ENCODE results near the gene CERT1. TPM values are rescaled to one million over a fixed set of nuclear protein-coding genes. Genes with fewer than 3 reads are reported as not detected.

CERT1 gene
- total RNA-seq, 1 donor from 2014 or later = 33.1 TPM

DNA sequence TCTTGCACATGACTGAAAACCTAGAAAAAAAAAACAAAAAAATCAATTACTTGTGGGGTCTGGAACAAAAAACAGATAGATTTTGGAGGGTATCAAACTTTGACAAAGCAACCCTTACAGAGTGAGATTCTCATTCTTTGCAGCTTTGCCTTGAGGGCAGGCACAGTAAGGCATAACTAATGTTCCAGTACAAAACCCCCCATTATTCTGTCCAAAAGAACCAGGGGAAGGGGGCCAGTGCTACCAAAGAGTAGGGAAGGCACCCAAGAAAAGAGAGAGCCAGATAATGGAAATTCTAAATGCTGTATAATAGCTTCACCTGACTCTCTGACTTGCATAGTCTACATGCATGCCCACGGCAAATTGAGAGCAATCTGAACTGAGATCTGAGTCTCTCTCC, 13.2 kb upstream of the CERT1 start:
- Mint-ChIP-seq H3K27ac (ENCODE audit: unreplicated experiment) (no peak overlapping the region), H3K9me3 (ENCODE audit: unreplicated experiment) (peaks cover 12% of the 10 kb centered on the region), H3K4me3 (ENCODE audit: unreplicated experiment) (no peak overlapping the region), H3K36me3 (ENCODE audit: unreplicated experiment) (peaks cover 22% of the 10 kb centered on the region), H3K4me1 (ENCODE audit: unreplicated experiment) (no peaks in the 10 kb centered on the region), H3K27me3 (ENCODE audit: unreplicated experiment) (no peaks in the 10 kb centered on the region)
- DNase-seq (ENCODE audit: extremely low spot score, unreplicated experiment) = no peak
- TF ChIP-seq, protein P1, sequence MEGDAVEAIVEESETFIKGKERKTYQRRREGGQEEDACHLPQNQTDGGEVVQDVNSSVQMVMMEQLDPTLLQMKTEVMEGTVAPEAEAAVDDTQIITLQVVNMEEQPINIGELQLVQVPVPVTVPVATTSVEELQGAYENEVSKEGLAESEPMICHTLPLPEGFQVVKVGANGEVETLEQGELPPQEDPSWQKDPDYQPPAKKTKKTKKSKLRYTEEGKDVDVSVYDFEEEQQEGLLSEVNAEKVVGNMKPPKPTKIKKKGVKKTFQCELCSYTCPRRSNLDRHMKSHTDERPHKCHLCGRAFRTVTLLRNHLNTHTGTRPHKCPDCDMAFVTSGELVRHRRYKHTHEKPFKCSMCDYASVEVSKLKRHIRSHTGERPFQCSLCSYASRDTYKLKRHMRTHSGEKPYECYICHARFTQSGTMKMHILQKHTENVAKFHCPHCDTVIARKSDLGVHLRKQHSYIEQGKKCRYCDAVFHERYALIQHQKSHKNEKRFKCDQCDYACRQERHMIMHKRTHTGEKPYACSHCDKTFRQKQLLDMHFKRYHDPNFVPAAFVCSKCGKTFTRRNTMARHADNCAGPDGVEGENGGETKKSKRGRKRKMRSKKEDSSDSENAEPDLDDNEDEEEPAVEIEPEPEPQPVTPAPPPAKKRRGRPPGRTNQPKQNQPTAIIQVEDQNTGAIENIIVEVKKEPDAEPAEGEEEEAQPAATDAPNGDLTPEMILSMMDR (IDR thresholded peaks at IDR 0.05) = no peak

DNA sequence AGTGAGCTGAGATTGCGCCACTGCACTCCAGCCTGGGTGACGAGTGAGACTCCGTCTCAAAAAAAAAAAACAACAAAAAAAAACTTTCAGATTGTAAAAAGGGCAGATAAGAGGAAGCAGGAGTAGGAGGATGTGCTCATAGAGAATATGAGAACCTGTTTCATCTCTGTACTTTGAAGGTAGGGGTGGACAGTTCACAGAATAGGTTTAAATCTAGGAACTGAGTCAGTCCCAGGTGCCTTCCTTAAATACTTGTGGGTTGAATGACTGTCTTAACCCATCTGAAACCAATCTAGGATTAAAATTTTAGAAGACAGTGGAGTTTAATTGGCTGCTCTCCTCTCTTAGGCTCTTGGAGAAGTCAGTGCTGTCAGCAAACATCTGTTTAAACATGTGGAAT, 12.6 kb upstream of the CERT1 start:
- TF ChIP-seq, protein P1 (IDR thresholded peaks at IDR 0.05) = no peak
- peaks cover 12% of the 10 kb centered on the region for H3K9me3 Mint-ChIP-seq (ENCODE audit: unreplicated experiment)
- no peaks in the 10 kb centered on the region for H3K4me1 Mint-ChIP-seq (ENCODE audit: unreplicated experiment)

GRCh38 chr5:75523275-75523674, 11.8 kb upstream of the CERT1 start:
- Mint-ChIP-seq H3K27ac (ENCODE audit: unreplicated experiment) (no peak overlapping the region), H3K9me3 (ENCODE audit: unreplicated experiment) (peaks cover 12% of the 10 kb centered on the region), H3K36me3 (ENCODE audit: unreplicated experiment) (peaks cover 23% of the 10 kb centered on the region), H3K4me3 (ENCODE audit: unreplicated experiment) (no peak overlapping the region), H3K27me3 (ENCODE audit: unreplicated experiment) (no peaks in the 10 kb centered on the region), H3K4me1 (ENCODE audit: unreplicated experiment) (no peaks in the 10 kb centered on the region)
- DNase-seq (ENCODE audit: extremely low spot score, unreplicated experiment) = no peak
- TF ChIP-seq, protein P1 (IDR thresholded peaks at IDR 0.05) = no peak

More for the DNA sequence above, 12.6 kb upstream of the CERT1 start:
- no peak overlapping the region for H3K4me3 Mint-ChIP-seq (ENCODE audit: unreplicated experiment)
- no peaks in the 10 kb centered on the region for H3K27me3 Mint-ChIP-seq (ENCODE audit: unreplicated experiment)
- no peak for DNase-seq (ENCODE audit: extremely low spot score, unreplicated experiment)
- peaks cover 23% of the 10 kb centered on the region for H3K36me3 Mint-ChIP-seq (ENCODE audit: unreplicated experiment)
- H3K27ac Mint-ChIP-seq (ENCODE audit: unreplicated experiment) = no peak overlapping the region

- DNase-seq (ENCODE audit: extremely low spot score, unreplicated experiment) = no peak
- Mint-ChIP-seq H3K9me3 (ENCODE audit: unreplicated experiment) (peaks cover 12% of the 10 kb centered on the region), H3K36me3 (ENCODE audit: unreplicated experiment) (peaks cover 23% of the 10 kb centered on the region), H3K27ac (ENCODE audit: unreplicated experiment) (no peak overlapping the region), H3K27me3 (ENCODE audit: unreplicated experiment) (no peaks in the 10 kb centered on the region), H3K4me1 (ENCODE audit: unreplicated experiment) (peaks cover 4% of the 10 kb centered on the region), H3K4me3 (ENCODE audit: unreplicated experiment) (no peak overlapping the region)
- TF ChIP-seq, protein P1 (IDR thresholded peaks at IDR 0.05) = no peak
These were observed 11.1 kb upstream of the CERT1 start for GRCh38 chr5:75522542-75522941.

DNA sequence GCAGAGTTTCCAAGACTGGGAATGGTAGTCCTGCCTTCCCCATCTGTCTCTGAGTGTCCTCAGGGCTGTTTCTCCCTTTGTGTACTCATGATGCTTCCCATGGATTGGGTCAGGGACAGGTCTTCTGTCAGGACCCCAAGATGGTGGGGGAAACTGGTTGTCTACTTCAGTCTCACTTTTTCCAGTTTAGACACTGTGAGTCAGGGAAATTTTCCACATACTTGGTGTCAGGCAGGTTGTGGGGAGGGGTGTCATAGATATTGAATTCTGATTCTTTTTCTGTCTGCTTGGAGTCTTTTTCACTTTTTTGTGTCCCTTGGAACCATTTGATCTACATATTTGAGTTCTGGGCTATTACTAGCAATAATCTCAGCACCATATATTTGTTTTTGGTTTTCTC, 10.6 kb upstream of the CERT1 start:
- H3K4me1 Mint-ChIP-seq (ENCODE audit: unreplicated experiment) = peaks cover 5% of the 10 kb centered on the region
- peaks cover 23% of the 10 kb centered on the region for H3K36me3 Mint-ChIP-seq (ENCODE audit: unreplicated experiment)
- no peak for DNase-seq (ENCODE audit: extremely low spot score, unreplicated experiment)
- H3K27ac Mint-ChIP-seq (ENCODE audit: unreplicated experiment) = no peak overlapping the region
- no peaks in the 10 kb centered on the region for H3K27me3 Mint-ChIP-seq (ENCODE audit: unreplicated experiment)
- TF ChIP-seq, protein P1 (IDR thresholded peaks at IDR 0.05) = no peak
- peaks cover 12% of the 10 kb centered on the region for H3K9me3 Mint-ChIP-seq (ENCODE audit: unreplicated experiment)
- no peak overlapping the region for H3K4me3 Mint-ChIP-seq (ENCODE audit: unreplicated experiment)

Measured in osteocyte (in vitro differentiated cells).